H1 (cell line): ENCODE measurements around the gene KMT2E. TPM values are rescaled to one million over a fixed set of nuclear protein-coding genes. Genes with fewer than 3 reads are reported as not detected.

Source experiments
- CTCF ChIA-PET: fragments of 300-600 bp; sonication (Branson Sonifier 250); formaldehyde crosslinking; loops from one replicate; lab custom pipeline; 2021; ENCODE audit not compliant: partially characterized antibody; lab: Charles Lee
- POLR2A ChIA-PET: fragments of 300-600 bp; sonication (Branson Sonifier 250); formaldehyde crosslinking; loops from one replicate; lab custom pipeline; 2021; ENCODE audit warnings: inconsistent platforms; ENCODE audit not compliant: partially characterized antibody; lab: Charles Lee
- DNase-seq, 2 experiments: peaks; one replicate each; pipeline versions ENCODE4 v3.0.0 to v3.0.0-alpha.2; 2010 to 2022; ENCODE audit warnings: low spot score in 2 of 2, low read depth in 1 of 2, mixed read lengths in 1 of 2
- FAIRE-seq: peaks from 2 replicates; lab custom pipeline; 2011; peaks lifted over from hg19 to GRCh38; lab: Jason Lieb, UNC
- H2AFZ ChIP-seq: 2 replicates; pipeline ENCODE4 v1.8.1; 2012; ENCODE audit warnings: low read length, inconsistent platforms
- H2AK5ac ChIP-seq: 2 replicates; pipeline ENCODE4 v1.6.1; 2013; ENCODE audit warnings: low read depth, low read length
- H2BK120ac ChIP-seq: replicated peaks from 2 replicates; pipeline ENCODE3; 2013; ENCODE audit warnings: low read depth, low read length, inconsistent platforms
- H2BK12ac ChIP-seq: 2 replicates; pipeline ENCODE4 v1.6.1; 2013; ENCODE audit warnings: low read depth, low read length
- H2BK15ac ChIP-seq: 2 replicates; pipeline ENCODE4 v1.6.1; 2013; ENCODE audit warnings: low read length
- H2BK20ac ChIP-seq: 2 replicates; pipeline ENCODE4 v1.6.1; 2013; ENCODE audit warnings: low read length
- H2BK5ac ChIP-seq: 2 replicates; pipeline ENCODE4 v1.6.1; 2013; ENCODE audit warnings: low read depth, low read length
- H3K14ac ChIP-seq: 2 replicates; pipeline ENCODE4 v1.6.1; 2013; ENCODE audit warnings: inconsistent platforms; ENCODE audit not compliant: insufficient read length
- H3K18ac ChIP-seq: 2 replicates; pipeline ENCODE4 v1.6.1; 2013; ENCODE audit warnings: low read length; ENCODE audit errors: extremely low read depth
- H3K23ac ChIP-seq: 2 replicates; pipeline ENCODE4 v1.6.1; 2013; ENCODE audit warnings: inconsistent platforms; ENCODE audit not compliant: insufficient read length
- H3K23me2 ChIP-seq: 2 replicates; pipeline ENCODE4 v1.6.1; 2013; ENCODE audit warnings: low read depth, low read length
- H3K27ac ChIP-seq: 2 replicates; pipeline ENCODE4 v1.6.1; 2011; ENCODE audit warnings: low read depth, low read length, inconsistent platforms
- H3K27me3 ChIP-seq, 4 experiments: replicated peaks in 1 of 4; 1 replicate in 1 of 4; 2 replicates in 3 of 4; pipeline versions ENCODE4 v1.6.1 to v1.8.1; 2011 to 2013; ENCODE audit warnings: low read length in 3 of 4, mild to moderate bottlenecking in 3 of 4, inconsistent platforms in 2 of 4, mixed read lengths in 2 of 4, moderate library complexity in 1 of 4; ENCODE audit not compliant: control insufficient read depth in 3 of 4, insufficient read depth in 3 of 4; ENCODE audit errors: extremely low read depth in 1 of 4
- H3K36me3 ChIP-seq, 4 experiments: 2 replicates each; pipeline versions ENCODE4 v1.6.1 to v1.8.1; 2011 to 2013; ENCODE audit warnings: mild to moderate bottlenecking in 4 of 4, low read length in 3 of 4, moderate library complexity in 2 of 4, control low read depth in 1 of 4, inconsistent platforms in 1 of 4; ENCODE audit not compliant: insufficient read depth in 4 of 4, control insufficient read depth in 2 of 4
- H3K4ac ChIP-seq: replicated peaks from 2 replicates; pipeline ENCODE3; 2013; ENCODE audit warnings: low read length, low read depth, mixed read lengths, inconsistent platforms; ENCODE audit not compliant: insufficient read length
- H3K4me1 ChIP-seq, 4 experiments: replicated peaks in 1 of 4; 1 replicate in 1 of 4; 2 replicates in 3 of 4; pipeline versions ENCODE4 v1.6.1 to v1.8.1; 2011 to 2013; ENCODE audit warnings: low read length in 3 of 4, inconsistent platforms in 2 of 4, mixed read lengths in 1 of 4; ENCODE audit not compliant: insufficient read depth in 4 of 4, control insufficient read depth in 3 of 4
- H3K4me2 ChIP-seq, 2 experiments: 2 replicates each; pipeline versions ENCODE4 v1.6.1 to v1.8.1; 2011 to 2013; ENCODE audit warnings: low read depth in 2 of 2, low read length in 2 of 2, control low read depth in 1 of 2, inconsistent platforms in 1 of 2, mild to moderate bottlenecking in 1 of 2; ENCODE audit not compliant: insufficient read depth in 1 of 2
- H3K4me3 ChIP-seq, 4 experiments: fragments of 200-600, 300-600 bp in 1 of 4; sonication (generic), shearing (Covaris generic), sonication (Bioruptor Twin) in 1 of 4; 2 replicates each; pipeline versions ENCODE4 v1.5.1 to v1.8.1; 2011 to 2016; ENCODE audit warnings: low read length in 4 of 4, low read depth in 3 of 4, control low read depth in 2 of 4, inconsistent platforms in 2 of 4, mild to moderate bottlenecking in 2 of 4, mixed read lengths in 1 of 4, moderate library complexity in 1 of 4; ENCODE audit not compliant: insufficient read depth in 2 of 4; ENCODE audit errors: extremely low read depth in 1 of 4
- H3K56ac ChIP-seq: replicated peaks from 2 replicates; pipeline ENCODE3; 2013; ENCODE audit warnings: low read depth, mild to moderate bottlenecking, mixed read lengths, low read length, inconsistent platforms; ENCODE audit not compliant: insufficient read length
- H3K79me1 ChIP-seq: 2 replicates; pipeline ENCODE4 v1.6.1; 2013; ENCODE audit warnings: low read depth, low read length, control low read depth
- H3K79me2 ChIP-seq, 2 experiments: 2 replicates each; pipeline versions ENCODE4 v1.6.1 to v1.8.1; 2012 to 2013; ENCODE audit warnings: low read length in 2 of 2, mild to moderate bottlenecking in 2 of 2, inconsistent platforms in 1 of 2; ENCODE audit not compliant: insufficient read depth in 2 of 2, control insufficient read depth in 1 of 2
- H3K9ac ChIP-seq, 4 experiments: replicated peaks in 1 of 4; 1 replicate in 1 of 4; 2 replicates in 3 of 4; pipeline versions ENCODE4 v1.6.1 to v1.8.1; 2011 to 2013; ENCODE audit warnings: low read depth in 3 of 4, low read length in 3 of 4, control low read depth in 2 of 4, mild to moderate bottlenecking in 2 of 4, moderate library complexity in 2 of 4, inconsistent platforms in 1 of 4; ENCODE audit errors: extremely low read depth in 1 of 4
- H3K9me3 ChIP-seq, 2 experiments: 2 replicates each; pipeline versions ENCODE4 v1.6.1 to v1.8.1; 2012 to 2013; ENCODE audit warnings: mild to moderate bottlenecking in 2 of 2, moderate library complexity in 2 of 2, control low read depth in 1 of 2, inconsistent platforms in 1 of 2, low read depth in 1 of 2, low read length in 1 of 2, mixed read lengths in 1 of 2; ENCODE audit not compliant: insufficient read depth in 2 of 2
- H4K20me1 ChIP-seq, 2 experiments: replicated peaks in 1 of 2; 2 replicates each; pipeline versions ENCODE3 to v1.8.1; 2011 to 2013; ENCODE audit warnings: inconsistent platforms in 2 of 2, low read length in 2 of 2, mild to moderate bottlenecking in 1 of 2; ENCODE audit not compliant: insufficient read depth in 2 of 2, control insufficient read depth in 1 of 2
- H4K5ac ChIP-seq: 2 replicates; pipeline ENCODE4 v1.6.1; 2013; ENCODE audit warnings: low read length, low read depth, mixed read lengths, inconsistent platforms; ENCODE audit not compliant: insufficient read length
- H4K8ac ChIP-seq: 2 replicates; pipeline ENCODE4 v1.8.0; 2013; ENCODE audit warnings: mild to moderate bottlenecking, moderate library complexity, low read length, inconsistent platforms; ENCODE audit not compliant: insufficient read depth; ENCODE audit errors: extremely low read depth
- H4K91ac ChIP-seq: replicated peaks from 2 replicates; pipeline ENCODE3; 2013; ENCODE audit warnings: low read length, mixed read lengths, inconsistent platforms; ENCODE audit not compliant: insufficient read length
- CBX5 ChIP-seq: fragments of 300-800, 300-1000 bp; sonication (generic); IDR thresholded peaks from 2 replicates; pipeline ENCODE4 v1.7.1; 2016; ENCODE audit warnings: antibody characterized with exemption, low read length, low read depth
- KDM4A ChIP-seq: IDR thresholded peaks from one replicate; pipeline ENCODE4 v1.7.1; 2012; ENCODE audit warnings: low read depth, mild to moderate bottlenecking, moderate library complexity, low read length, inconsistent platforms; ENCODE audit not compliant: severe bottlenecking
- WGBS, 2 experiments: shearing (Covaris generic) in 1 of 2; methylation state at CpG; one replicate each; pipeline versions ENCODE4 v1.1.6 to v1.1.7; 2013 to 2015; ENCODE audit warnings: low lambda C conversion rate in 2 of 2, mixed read lengths in 2 of 2, inconsistent platforms in 1 of 2, low coverage in 1 of 2, missing lambda C conversion rate in 1 of 2; ENCODE audit not compliant: insufficient replicate concordance in 2 of 2, insufficient coverage in 1 of 2, insufficient read length in 1 of 2; ENCODE audit errors: extremely low coverage in 1 of 2, missing lambda C conversion rate in 1 of 2; 5-methylcytosine and 5-hydroxymethylcytosine counted together
- polyA plus RNA-seq, 7 experiments: library from polyadenylated mRNA; depleted of rRNA in 3 of 7; stranded (reverse) in 5 of 7; unstranded in 2 of 7; fragments of >200 nt in 5 of 7; fragments of 200-250 nt in 2 of 7; gene quantifications; 1 replicate in 5 of 7; 2 replicates in 1 of 7; 4 replicates in 1 of 7; pipeline versions ENCODE4 v1.2.1 to v1.2.3, GENCODE V29; 2011 to 2013; ENCODE audit warnings: missing spikeins in 2 of 7, mixed read lengths in 2 of 7
- total RNA-seq: library from RNA; stranded (reverse); fragmentation: NEBNext Ultra II Directional; extraction: Animal tissue kit (Norgen Biotek cat#: 25700); gene quantifications from 2 replicates; pipeline ENCODE4 v1.2.1, GENCODE V29; 2021

KMT2E gene
- total and polyA plus RNA-seq, 2 of the 8 experiments (the other 6 are each of a cell fraction or from before 2014, with no cell fraction given), result 10.9 to 45.0 TPM

GRCh38 chr7:105032553-105033214, 18.7 kb downstream of the KMT2E start:
- no peak overlapping the region for H3K4me2 ChIP-seq
- no peak overlapping the region for H2BK120ac ChIP-seq
- no peaks in the 10 kb centered on the region for H3K27me3 ChIP-seq
- no peak overlapping the region for H3K27ac ChIP-seq
- no peak overlapping the region for H2AK5ac ChIP-seq
- 87% methylated on average over 1 of the region's 1 CpG; no CpG with 5 or more reads in 1 of the 2 experiments for WGBS, 2 experiments
- no peak overlapping the region for H2AFZ ChIP-seq
- H2BK5ac ChIP-seq, result no peak overlapping the region
- H3K4ac ChIP-seq, result no peak overlapping the region
- no peak overlapping the region for H2BK20ac ChIP-seq
- H3K36me3 ChIP-seq, result no peaks in the 10 kb centered on the region
- no peak overlapping the region for H3K18ac ChIP-seq
- H4K8ac ChIP-seq, result no peak overlapping the region
- H3K4me3 ChIP-seq, result no peak overlapping the region
- DNase-seq, result no peak
- H4K20me1 ChIP-seq, result peaks cover 10% of the 10 kb centered on the region in 2 experiments
- H3K14ac ChIP-seq, result no peak overlapping the region
- H3K23me2 ChIP-seq, result no peaks in the 10 kb centered on the region
- H3K56ac ChIP-seq, result no peak overlapping the region
- TF ChIP-seq CBX5 (no peak), KDM4A (no peak)
- H3K23ac ChIP-seq, result no peak overlapping the region
- H3K9me3 ChIP-seq, result no peaks in the 10 kb centered on the region
- H2BK15ac ChIP-seq, result no peak overlapping the region
- FAIRE-seq, result no peak
- H2BK12ac ChIP-seq, result no peak overlapping the region
- no peak overlapping the region for H4K5ac ChIP-seq
- H3K9ac ChIP-seq, result no peak overlapping the region
- CTCF ChIA-PET, result interaction anchor here (1.1 kb wide), 1 partner anchor 149 kb away, joined by 3 read pairs; no protein-coding TSS in a partner anchor
- H3K79me1 ChIP-seq, result peaks cover 4% of the 10 kb centered on the region; the same call in 1 of the 2 replicates
- no peak overlapping the region for H4K91ac ChIP-seq
- POLR2A ChIA-PET, result interaction anchor here (1.0 kb wide), 1 partner anchor 12 kb away, joined by 5 read pairs; no protein-coding TSS in a partner anchor
- no peaks in the 10 kb centered on the region for H3K4me1 ChIP-seq
- peaks cover 17 to 95% of the 10 kb centered on the region in 2 experiments for H3K79me2 ChIP-seq
